DMS114 treated with DMSO at 0.1 percent for 48 hours (cell line): ENCODE measurements around the gene ZP3.
"Not testable (repeated sequence)": the region's sequence is repeated elsewhere in the genome, so short reads cannot be mapped to it uniquely, and the experiment has no call there.

ENCODE experiments used
- DNase-seq: peaks from one replicate; lab custom pipeline; 2025; ENCODE audit not compliant: unreplicated experiment; lab: John Stamatoyannopoulos, UW

Gene ZP3

DNA sequence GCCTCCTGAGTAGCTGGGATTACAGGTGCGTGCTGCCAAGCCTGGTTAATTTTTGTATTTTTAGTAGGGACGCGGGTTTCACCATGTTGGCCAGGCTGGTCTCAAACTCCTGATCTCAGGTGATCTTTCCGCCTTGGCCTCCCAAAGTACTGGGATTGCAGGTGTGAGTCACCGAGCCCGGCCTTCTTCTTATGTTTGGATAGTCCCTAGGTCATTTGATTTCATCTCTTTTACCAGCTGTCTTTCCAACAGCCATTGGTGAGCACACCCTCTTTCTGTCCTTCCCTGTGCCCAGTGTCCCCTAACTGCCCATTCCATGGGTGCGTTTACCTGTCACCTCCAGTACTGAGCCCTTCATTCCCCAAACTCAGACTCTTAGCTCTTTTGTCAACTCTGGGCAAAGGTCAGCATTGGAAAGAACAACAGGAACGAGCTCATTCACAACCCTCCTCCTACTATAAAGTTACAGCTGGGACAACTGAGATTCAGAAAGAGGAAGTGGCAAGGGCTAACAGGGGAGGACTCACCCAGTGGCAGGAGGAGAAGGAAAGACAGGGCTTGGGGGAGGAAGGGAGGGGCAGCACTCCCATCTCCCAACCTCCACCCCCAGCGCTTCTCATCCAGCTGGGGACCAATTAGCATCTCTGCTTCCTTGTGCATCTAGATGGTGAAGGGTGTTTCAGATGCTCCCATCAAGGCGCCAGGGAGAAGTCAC lies 20.8 kb upstream of the ZP3 start:
- no peak for DNase-seq

DNA sequence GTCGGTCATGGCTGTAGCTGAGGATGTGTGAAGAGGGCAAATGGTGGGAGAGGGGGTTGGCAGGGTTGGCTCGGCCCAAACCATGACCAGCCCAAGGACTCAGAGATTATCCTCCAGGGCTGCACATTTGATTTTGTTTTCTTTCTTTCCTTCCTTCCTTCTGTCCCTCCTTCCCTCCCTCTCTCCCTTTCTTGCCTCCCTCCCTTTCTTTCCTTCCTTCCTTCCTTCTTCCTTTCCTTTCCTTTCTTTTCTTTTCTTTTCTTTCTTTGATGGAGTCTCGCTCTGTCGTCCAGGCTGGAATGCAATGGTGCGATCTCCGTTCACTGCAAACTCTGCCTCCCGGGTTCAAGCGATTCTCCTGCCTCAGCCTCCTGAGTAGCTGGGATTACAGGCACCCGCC lies 19.0 kb upstream of the ZP3 start:
- DNase-seq, result no peak

DNA sequence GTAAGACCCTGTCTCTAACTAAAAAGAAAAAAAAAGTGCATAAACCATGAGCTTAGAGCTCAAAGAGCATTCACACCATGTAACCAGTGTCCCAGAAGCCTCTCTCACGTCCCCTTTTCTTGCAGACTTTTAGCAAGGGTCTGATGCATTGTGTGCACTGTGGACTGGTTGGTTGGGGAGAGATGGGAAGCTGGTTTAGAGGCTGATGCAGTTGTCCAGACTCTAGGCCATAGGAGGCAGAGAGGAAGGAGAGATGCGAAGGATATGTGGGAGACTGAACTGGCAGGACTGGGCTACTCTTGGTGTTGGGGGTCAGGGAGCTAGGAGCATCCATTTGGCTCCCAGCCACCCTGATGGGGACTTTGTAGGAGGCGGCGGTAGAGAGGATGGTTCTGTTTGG lies 17.0 kb upstream of the ZP3 start:
- DNase-seq, result no peak

DNA sequence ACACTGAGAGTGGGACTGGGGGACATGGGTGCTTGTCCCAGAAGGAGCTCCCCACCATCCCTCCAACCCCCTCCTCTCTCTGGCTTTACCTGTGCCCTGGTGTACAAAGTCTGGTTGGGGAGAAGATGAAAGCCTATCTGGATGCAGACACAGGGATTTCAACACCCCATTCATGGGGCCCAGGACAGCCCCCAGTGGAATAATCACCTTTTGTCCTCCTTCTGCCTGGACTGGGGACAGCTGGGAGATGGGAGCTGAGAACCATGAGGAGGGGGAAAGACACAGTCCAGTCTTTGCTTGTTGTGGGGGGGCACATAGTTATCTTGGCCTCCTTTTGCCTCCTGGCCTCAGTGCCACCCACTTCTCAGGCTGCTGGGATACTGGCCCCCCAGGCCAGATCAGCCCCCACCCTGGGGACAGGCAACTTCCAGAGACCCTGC lies 16.6 kb upstream of the ZP3 start:
- no peak for DNase-seq

DNA sequence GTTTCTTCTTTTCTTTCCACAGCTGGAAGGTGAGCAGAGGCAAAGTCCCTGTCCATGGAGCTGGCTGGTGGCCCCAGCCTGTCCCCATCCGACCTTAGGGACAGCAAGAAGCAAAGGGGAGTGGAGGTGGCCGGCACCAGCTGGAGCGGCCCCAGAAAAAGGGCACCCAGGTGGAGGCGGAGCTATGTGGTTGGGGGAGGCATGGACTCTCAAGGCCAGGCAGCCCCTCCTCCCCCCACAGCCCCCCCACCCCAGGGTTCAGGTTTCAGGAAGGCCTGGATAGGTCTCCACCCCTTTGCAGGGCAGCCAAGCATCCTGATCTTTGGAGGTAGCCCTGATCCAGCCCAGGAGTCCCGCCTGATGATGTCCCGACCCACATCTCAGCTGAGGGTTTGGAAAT lies 15.2 kb upstream of the ZP3 start, which contains the start of gene SSC4D:
SSC4D (minus strand) TSS at position 161 of the 400 bp plus-strand sequence. CDS start 5,258 bp downstream, outside the sequence.
- DNase-seq, result no peak

DNA sequence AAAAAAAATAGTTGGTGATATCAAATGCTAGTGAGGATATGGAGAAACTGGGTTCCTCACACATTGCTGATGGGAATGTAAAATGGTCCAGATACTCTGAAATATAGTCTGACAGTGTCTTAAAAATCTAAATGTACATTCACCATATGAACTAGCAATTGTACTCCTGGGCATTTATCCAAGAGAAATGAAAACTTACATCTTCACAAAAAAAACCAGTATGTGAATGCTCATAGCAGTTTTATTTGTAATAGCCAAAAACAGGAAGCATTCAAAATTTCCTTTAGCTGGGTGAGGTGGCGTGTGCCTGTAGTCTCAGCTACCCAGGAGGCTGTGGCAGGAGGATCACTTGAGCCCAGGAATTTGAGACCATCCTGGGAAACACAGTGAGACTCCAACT lies 13.1 kb upstream of the ZP3 start:
- no peak for DNase-seq

DNA sequence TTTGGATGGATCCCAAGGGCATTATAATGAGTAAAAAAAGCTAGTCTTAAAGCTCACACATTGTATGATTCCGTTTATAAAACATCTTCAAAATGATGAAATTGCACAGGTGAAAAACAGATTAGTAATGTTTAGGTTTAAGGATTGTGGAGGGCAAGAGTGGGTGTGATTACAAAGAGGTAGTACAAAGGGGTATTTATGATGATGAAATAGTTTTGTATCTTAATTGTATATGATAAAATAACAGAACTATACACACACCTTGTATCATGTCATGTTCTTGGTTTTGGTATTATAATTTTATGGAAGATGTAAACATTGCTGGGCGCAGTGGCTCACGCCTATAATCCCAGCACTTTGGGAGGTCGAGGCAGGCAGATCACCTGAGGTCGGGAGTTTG lies 12.5 kb upstream of the ZP3 start:
- no peak for DNase-seq

DNA sequence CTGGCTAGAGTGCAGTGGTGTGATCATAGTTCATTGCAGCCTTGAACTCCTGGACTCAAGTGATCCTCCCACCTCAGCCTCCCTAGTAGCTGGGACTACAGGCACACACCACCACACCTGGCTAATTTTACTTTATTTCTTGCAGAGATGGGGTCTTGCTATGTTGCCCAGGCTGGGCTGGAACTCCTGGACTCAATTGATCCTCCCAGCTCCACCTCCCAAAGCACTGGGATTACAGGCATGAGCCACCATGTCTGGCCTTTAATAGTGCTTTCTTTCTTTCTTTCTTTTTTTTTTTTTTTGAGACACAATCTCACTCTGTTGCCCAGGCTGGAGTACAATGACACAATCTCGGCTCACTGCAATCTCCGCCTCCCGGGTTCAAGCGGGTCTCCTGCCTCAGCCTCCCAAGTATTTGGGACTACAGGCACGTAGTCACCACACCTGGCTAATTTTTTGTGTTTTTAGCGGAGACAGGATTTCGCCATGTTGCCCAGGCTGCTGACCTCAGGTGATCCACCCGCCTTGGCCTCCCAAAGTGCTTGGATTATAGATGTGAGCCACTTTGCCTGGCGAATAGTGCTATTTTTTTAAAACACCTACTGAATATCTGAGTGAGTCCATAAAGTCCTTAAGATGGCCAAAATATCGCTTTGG lies 7.0 kb upstream of the ZP3 start:
- not testable (repeated sequence) for DNase-seq

DNA sequence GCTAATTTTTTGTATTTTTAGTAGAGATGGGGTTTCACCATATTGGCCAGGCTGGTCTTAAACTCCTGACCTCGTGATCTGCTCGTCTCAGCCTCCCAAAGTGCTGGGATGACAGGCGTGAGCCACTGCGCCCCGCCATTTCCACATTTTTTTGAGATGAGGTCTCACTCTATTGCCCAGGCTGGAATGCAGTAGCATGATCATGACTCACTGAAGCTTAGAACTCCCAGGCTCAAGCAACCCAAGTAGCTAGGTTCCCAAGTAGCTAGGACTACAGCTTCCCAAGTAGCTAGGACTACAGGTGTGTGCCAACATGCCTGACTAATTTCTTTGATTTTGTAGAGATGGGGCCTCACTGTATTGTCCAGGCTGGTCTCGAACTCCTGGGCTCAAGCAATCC lies 3.7 kb upstream of the ZP3 start:
- not testable (repeated sequence) for DNase-seq

DNA sequence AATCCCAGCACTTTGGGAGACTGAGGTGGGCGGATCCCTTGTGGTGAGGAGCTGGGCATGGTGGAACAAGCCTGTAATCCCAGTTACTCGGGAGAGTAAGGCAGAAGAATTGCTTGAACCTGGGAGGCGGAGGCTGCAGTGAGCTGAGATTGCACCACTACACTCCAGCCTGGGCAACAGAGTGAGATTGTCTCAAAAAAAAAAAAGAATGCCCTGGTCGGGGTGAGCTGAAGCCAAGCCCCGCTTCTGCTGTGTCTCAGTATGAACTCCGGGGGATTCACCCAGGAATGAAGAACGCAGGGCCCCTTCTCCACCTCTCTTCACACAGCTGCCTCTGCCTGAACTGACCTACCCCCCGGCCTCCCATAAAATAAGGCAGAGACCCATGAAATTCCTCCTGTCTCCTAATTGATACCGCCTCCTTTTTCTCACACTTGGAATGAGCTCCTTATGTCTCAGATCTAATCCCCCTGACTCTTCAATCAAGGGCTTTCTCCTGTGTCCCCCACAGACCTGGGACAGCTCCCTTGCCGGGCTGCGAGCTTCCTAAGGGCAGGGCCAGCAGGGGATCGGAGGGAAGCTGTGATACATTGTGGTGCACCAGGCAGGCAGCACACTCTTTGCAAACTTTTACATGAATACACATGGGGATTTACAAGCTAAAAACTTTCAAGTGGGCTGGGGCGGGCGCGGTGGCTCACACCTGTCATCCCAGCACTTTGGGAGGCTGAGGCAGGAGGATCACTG lies 911 bp upstream of the ZP3 start:
- DNase-seq, result no peak

DNA sequence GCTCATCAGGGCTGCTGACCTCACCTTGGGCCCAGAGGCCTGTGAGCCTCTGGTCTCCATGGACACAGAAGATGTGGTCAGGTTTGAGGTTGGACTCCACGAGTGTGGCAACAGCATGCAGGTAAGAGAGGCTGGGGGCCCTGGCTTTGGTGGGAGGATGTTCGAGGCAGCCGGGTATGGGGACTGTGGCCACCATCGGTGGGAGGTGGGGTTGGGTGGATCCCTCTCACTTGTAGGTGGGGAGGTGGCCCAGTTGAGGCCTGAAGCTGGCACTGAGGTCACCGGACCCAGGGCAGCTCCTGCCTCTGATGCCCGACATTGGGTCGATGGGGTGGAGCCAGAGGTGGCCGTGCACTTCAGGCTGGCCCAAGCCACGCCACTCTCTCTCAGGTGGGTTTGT lies 406 bp downstream of the ZP3 start:
- DNase-seq, result no peak

DNA sequence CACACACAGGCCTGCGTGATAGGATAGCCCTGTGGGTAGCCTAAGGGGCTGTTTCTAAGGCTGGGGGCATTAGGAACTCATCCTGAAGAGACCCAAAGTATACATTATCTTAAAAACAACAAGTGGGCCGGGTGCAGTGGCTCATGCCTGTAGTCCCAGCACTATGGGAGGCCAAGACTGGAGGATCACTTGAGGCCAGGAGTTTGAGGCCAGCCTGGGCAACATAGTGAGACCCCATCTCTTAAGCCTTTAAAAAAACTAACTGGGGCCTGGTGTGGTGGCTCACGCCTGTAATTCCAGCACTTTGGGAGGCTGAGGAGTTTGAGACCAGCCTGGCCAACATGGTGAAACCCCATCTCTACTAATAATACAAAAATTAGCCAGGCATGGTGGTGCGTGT lies 808 bp downstream of the ZP3 start:
- DNase-seq, result not testable (repeated sequence)

DNA sequence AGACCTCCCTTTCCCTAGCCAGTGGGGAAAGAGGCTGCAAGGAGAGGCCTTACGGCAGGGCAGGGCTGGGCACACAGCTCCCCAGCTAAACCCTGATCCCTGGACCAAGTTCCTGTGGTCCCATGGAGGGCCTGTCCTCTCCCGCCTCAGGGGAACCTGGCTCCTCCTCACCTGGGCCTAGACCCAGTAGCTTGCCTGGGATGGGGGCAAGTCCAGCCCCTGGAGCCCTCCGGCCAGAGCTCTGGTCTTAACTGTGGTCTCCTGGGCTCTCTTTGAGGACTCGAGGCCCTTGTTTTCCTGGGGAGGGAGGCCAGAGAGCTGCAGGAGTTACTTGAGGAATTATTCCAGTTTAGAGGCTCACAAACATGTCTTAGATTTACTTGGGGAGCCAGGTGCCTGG lies 1.5 kb downstream of the ZP3 start:
- no peak for DNase-seq

DNA sequence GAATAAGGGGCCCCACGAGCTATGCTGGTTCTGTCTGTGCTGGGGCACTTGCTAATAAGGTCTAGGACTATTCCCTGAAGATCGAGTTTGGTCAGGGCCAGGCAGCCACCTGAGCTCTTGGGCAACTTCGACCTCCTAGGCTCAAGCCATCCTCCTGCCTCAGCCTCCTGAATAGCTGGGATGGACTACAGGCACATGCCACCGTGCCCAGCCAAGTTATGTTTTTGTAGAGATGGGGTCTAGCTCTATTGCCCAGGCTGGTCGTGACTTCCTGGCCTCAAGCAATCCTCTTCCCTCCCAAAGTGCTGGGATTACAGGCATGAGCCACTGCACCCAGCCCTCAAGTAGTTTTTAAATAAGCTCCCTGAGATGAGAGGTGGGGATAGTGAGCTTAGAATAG lies 2.9 kb downstream of the ZP3 start:
- DNase-seq, result no peak

DNA sequence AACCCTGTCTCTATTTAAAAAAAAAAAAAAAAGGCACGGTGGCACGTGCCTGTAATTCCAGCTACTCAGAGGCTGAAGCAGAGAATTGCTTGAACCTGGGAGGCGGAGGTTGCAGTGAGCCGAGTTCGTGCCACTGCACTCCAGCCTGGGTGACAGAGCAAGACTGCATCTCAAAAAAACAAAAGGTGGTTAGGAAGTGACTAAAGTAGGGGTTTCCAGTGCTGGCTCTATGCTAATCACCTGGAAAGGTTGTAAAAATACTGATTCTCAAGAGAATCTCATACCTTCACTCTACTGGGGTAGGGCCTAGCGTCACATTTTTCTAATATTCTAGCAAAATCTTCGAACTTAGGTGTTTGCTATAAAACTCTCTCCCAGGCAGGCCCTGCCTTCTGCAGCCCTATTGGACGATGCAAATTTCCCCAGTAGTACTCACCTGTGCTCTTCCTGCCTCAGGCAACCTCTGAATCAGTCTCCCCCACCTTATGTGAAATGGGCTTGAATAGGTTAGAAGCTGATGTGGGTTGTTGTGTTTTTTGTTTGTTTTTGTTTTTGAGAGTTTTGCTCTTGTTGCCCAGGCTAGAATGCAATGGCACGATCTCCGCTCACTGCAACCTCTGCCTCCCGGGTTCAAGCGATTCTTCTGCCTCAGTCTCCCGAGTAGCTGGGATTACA lies 3.5 kb downstream of the ZP3 start:
- no peak for DNase-seq

DNA sequence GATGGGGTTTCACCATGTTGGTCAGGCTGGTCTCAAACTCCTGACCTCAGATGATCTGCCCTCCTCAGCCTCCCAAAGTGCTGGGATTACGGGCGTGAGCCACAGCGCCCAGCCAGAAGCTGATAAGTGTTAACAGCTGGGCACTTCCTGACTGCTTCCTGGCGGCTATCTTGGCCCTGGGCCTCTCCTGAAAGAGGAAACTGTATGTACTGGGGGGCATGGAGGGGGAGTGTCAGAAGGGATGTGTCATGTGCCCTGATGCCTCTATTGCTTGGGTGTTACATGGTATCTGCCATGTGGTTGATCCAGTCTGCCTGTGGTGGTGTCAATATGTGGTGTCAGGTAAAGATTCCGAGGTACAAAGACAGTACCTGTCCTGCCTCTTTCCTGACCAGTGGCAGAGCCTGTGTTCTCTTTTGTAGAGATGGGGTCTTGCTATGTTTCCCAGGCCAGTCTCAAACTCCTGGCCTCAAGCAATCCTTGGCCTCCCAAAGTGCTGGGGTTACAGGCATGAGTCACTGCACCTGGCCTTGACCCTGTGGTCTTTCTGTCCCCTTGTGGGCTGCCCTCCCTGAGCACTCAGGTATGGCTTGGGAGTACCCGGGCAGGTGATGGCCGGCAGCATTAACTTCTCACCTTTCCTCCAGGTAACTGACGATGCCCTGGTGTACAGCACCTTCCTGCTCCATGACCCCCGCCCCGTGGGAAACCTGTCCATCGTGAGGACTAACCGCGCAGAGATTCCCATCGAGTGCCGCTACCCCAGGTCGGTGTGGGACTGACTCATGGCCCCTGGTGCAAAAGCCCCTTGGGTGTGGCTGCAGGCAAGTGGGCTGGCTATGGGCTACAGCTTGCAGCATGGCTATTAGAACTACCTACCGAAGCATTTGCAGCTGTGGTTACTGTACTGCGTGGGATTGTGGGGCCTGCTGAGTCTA lies 4.4 kb downstream of the ZP3 start:
- DNase-seq, result no peak

DNA sequence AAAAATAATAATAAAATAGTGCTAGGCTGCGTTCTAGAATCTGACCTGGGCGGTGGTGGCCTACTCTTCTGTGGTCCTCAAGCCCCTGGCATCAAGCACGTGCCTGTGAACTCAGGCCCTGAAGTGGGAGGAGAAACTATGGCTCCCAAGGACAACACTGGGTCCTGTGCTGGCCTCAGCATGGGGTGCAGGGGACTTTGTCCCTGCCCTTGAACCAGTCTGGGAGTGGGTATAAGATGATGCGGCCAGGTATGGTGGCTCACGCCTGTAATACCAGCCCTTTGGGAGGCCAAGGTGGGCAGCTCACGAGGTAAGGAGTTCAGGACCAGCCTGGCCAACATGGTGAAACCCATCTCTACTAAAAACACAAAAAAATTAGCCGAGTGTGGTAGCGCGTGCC lies 5.5 kb downstream of the ZP3 start:
- no peak for DNase-seq

DNA sequence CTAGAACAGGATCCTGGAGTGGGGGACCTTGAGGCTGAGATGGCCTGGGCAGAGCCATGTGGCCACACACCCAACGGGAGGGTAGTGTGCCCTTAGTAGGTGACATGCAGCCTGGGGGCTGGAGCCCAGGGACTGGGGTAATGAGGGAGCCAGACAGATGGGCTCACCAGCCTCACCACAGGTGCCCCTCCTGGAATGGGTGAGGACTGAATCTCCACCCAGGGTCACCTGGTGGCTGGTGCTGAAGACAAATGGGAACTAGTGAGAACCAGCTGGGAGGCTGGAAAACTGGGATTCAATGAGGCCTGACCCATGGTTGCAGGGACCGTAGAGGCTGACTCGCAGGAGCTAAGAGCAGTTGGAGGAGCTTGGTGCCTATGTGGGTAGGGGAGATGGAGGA lies 6.1 kb downstream of the ZP3 start:
- no peak for DNase-seq

DNA sequence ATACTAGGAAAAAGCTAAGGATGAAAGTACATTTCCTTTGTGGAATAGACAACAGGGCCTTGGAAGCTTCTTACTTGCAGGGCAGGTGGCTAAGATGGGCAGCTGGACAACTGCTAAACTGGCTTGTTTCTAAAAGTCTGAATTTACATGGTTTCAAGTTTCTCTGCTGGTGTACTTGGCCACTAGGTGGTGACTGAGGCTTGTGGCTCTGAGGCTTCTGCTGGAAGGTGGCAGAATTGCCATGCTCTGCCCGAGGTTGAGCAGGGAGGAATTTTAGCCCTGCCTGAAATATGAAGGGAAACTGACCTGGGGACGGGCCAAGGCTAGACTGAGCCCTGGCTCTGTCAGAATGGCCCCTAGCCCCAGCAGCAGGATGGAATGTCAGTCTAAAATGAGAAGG lies 13.1 kb downstream of the ZP3 start:
- peak; percentile 73 for DNase-seq

DNA sequence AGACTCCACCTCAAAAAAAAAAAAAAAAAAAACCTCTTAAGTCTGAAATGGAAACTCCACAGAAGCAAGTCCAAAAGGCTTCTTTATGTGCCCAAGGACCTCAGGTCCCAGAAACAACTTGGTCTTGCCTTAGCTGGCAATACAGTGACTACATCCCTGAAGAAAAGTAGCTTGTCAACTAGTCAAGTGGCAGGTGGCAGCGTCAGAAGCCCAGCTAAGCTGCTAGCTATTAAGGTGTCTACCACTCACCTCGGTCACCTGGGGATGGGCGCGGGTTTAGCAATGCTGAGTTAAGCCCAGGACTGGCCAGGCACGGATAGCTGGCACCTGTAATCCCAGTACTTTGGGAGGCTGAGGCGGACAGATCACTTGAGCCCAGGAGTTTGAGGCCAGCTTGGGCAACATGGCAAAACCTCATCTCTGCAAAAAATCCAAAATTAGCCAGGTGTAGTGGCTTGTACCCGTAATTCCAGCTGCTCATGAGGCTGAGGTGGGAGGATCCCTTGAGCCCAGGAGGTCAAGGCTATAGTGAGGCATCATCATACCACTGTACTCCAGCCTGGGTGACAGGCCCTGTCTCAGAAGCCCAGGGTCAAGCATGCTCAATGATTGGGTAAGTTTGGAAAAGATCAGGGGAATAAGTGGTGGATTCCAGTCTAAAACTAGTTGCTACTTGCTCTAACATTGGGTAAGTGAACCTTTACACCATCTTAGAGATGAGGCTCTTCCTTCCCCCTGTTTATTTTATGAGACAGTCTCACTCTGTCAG lies 14.6 kb downstream of the ZP3 start:
- DNase-seq, result not testable (repeated sequence)
